HL-60/S4 treated with phorbol 12-myristate 13-acetate at 8.2 ng/mL for 4 days and 3 days (cell line): ENCODE measurements around the gene MMP25.
"Not testable (repeated sequence)": the region's sequence is repeated elsewhere in the genome, so short reads cannot be mapped to it uniquely, and the experiment has no call there.

ENCODE experiments used
- in situ Hi-C: fragments of 300-500 bp; cut with MboI; formaldehyde crosslinking; loops from 2 replicates; pipeline ENCODE4 v1.15.0; 2022; ENCODE audit warnings: low sequenced_read_pairs

The MMP25 gene

DNA sequence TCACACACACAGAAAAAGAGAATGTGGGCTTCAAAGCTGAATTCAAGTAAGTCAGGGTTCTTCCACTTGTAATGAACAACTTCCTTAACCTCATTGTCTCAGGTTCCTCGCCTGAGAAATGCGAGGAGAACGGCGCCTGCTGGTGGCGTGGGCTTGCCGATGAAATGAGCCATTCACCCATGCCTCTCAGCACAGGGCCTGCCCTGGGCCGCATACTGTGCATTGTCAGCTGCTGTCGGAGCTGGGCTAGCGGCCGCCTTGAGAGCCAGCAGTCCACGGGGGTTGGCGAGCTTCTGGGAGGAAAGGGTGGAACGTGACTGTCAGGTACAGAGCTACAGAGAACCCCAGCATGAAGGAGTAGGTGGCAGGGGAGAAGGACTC lies 7.0 kb downstream of the MMP25 start:
- in situ Hi-C loops, result not testable (repeated sequence)

DNA sequence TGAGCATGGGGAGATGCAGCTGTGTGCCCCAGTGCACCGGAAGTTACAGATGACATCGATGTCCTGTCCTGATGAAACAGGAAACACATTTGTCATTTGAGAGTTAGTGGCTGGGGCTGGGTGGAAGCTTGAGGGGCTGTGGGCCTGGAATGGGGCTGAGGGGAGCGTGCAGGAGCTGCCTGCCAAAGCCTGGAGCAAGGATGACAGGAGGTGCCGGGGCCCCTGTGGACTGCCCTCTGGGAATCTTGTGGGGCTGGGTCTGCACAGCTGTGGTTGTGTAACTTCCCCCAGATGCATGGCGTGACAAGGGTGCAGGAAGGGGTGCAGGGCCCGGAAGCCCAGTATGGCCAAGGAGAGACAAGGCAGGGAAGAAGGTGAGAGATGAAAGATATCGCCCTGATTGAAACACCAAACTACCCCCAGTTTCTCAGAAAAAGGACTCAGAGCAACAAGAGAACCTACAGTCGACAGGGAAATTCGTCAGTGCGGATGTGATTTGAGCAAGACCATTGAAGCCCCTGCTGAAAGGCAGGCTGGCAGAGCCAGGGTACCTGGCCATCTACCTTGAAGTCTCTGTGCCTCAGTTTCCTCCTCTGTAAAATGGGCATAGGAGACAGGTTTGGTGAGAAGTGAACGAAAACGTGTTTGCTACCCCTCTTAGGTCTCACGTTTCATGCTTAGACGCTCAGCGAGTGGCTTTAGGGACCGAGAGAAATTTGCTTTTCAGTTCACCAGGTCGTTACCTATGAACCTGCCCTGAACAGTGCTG lies 8.8 kb downstream of the MMP25 start:
- in situ Hi-C loops, result no loop called here

- in situ Hi-C loops, result not testable (repeated sequence)
These were observed 9.4 kb downstream of the MMP25 start for GRCh38 chr16:3055734-3056115.

- in situ Hi-C loops, result no loop called here
These were observed 10.2 kb downstream of the MMP25 start for GRCh38 chr16:3056336-3057180.

DNA sequence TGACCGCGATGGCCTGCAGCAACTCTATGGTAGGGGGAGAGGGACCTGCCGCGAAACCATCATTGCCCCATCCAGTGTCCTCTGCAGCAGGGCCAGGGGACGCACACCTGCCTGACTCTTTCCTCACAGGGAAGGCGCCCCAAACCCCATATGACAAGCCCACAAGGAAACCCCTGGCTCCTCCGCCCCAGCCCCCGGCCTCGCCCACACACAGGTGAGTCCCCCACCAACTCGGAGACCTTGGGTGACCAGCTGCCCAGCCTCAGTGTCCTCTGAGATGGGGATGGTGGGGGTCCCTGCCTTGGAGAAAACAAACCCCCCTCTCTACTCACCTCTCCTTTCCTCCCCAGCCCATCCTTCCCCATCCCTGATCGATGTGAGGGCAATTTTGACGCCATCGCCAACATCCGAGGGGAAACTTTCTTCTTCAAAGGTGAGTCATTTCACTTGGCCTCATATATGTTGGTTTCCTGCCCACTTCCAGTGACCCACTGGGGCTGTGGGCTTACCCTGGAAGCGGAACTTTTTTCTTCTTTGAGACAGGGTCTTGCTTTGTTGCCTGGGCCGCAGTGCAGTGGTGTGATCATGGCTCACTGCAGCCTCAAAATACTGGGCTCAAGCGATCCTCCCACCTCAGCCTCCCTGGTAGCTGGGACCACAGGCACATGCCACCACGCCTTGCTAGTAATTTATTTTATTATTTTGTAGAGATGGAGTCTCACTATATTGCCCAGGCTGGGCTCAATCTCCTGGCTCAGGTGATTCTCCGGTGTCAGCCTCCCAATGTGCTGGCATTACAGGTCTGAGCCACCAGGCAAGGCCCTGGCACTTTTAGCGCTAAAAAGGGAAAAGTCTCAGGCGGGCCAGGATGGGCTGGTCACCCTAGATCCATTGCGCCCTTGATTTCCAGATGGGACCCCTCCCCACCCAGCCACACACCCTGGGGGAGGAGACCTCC lies 11.1 kb downstream of the MMP25 start:
- in situ Hi-C loops, result no loop called here

- in situ Hi-C loops, result no loop called here
These were observed 12.0 kb downstream of the MMP25 start for GRCh38 chr16:3058139-3059030.

DNA sequence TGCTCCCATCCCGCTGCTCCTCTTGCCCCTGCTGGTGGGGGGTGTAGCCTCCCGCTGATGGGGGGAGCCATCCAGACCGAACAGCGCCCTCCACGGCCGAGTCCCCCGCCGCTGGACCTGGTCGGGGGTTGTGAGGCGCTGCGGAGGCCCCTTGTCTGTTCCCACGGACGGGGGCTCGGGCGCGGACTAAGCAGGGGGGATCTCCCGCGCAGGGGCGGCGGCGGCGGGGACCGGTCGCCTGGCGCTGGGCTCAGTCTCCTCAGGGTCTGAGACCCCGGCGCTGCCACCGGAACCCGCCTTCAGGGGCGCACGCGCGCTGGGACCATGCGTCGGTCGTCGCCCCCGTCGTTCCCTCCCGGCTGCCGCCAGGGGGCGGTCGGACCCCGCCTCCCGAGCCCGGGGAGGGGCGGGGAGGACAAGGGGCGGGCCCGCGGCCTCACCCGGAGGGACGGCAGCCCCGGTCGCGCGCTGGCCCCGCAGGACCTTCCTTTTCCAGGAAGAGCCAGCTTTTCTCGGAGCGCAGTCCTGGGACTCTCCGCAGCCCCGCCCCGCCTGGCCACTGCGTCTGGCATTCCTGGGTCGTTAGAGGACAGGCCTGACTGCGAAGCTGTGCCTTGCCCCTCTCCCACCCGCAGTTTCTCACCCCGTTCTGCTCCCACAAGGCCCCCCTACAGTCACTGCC lies 12.8 kb downstream of the MMP25 start:
- in situ Hi-C loops, result no loop called here

DNA sequence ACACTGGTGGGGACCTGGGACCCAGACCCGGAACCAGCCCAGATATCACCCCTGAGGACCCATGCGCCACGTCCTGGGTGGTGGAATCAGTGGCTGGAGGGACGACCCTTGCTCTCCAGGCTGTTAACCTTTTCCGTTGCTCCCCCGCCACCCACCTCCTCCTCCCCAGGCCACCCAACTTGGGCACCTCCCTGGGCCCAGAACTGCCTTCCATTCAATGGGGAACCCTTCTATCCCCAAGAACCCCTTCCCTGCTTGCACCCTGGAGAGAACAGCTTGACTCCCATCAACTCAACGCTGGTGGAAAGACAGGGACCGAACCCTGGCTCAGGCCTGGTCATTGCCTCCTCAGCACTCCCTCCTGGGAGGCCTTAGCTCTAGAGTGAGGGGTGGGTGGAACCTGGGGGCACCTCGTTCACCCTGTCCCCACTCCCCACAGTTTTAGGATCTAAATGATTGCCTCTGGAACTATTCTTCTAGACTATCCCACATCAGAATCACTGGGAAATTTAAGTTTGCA lies 13.4 kb downstream of the MMP25 start:
- in situ Hi-C loops, result no loop called here

DNA sequence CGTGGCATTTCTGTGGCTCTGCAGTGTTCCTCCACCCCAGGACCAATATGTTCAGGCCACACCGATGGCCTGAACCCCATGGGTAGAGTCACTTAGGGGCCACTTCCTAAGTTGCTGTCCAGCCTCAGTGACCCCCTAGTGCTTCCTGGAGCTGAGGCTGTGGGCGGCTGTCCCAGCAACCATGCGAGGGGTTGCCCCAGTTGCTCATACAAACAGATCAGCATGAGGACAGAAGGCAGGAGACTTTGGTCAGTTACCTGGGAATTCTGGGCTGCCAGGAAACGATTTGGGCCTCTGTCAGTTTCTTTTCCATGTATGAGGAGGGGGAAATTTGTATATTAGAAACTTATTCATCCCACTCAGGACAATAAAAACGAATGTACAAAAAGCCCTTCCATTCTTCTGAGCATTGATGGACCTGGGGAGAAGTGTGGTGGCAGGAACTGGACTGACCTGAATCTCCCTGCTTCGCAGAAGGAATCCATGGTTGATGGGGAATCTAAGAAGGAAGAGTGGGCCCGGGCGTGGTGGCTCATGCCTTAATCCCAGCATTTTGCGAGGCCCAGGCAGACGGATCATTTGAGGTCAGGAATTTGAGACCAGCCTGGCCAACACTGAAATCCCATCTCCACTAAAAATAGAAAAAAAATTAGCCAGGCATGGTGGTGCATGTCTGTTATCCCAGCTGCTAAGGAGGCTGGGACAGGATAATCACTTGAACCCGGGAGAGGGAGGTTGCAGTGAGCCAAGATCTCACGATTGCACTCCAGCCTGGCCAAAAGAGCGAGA lies 14.2 kb downstream of the MMP25 start:
- in situ Hi-C loops, result no loop called here

- in situ Hi-C loops, result no loop called here
These were observed 16.2 kb downstream of the MMP25 start for GRCh38 chr16:3062553-3062952.

- in situ Hi-C loops, result no loop called here
These were observed 17.4 kb downstream of the MMP25 start for GRCh38 chr16:3063625-3064386.

- in situ Hi-C loops, result no loop called here
These were observed 18.8 kb downstream of the MMP25 start, which contains the start of gene IL32 for GRCh38 chr16:3065069-3065741. Gene IL32, plus strand, starts transcription at chr16:3065640. Its CDS starts 172 bp downstream, at chr16:3065812.

GRCh38 chr16:3065742-3066439 lies 19.5 kb downstream of the MMP25 start:
- in situ Hi-C loops, result no loop called here

DNA sequence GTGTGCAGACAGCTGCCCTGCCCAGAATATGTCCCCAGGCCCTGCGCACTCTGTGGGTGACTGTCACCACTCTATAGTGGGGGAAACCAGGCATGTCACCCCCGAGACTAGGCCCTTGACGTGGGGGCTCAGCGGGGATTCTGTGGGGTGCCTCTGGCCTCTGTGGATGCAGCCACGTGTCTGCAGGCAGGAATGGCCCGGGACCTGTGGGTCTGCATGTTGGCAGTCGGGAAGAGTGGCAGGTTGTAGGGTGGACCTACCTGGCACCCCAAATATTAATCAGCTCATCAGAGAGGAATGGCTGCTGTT lies 20.0 kb downstream of the MMP25 start:
- in situ Hi-C loops, result no loop called here

- in situ Hi-C loops, result no loop called here
These were observed 22.1 kb downstream of the MMP25 start for GRCh38 chr16:3068487-3068886.

DNA sequence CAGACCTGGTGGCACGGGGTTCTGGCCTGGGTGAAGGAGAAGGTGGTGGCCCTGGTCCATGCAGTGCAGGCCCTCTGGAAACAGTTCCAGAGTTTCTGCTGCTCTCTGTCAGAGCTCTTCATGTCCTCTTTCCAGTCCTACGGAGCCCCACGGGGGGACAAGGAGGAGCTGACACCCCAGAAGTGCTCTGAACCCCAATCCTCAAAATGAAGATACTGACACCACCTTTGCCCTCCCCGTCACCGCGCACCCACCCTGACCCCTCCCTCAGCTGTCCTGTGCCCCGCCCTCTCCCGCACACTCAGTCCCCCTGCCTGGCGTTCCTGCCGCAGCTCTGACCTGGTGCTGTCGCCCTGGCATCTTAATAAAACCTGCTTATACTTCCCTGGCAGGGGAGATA lies 22.8 kb downstream of the MMP25 start:
- in situ Hi-C loops, result not testable (repeated sequence)
